Stimulated activated CD4-positive, alpha-beta T cell treated with anti-CD3 and anti-CD28 coated beads, Interleukin-12 subunit alpha, Interleukin-12 subunit beta, amount 100 ng/mL, for 24 hours (primary cell): Measurements from ENCODE around the gene DRC1.

Experiments used
- DNase-seq, 2 experiments: peaks; one replicate each; pipeline ENCODE4 v3.0.0-alpha.2; 2020; ENCODE audit warnings: low read depth in 2 of 2

DRC1 gene

GRCh38 chr2:26492749-26493515, 91.2 kb downstream of the DRC1 start:
- no peak for DNase-seq

GRCh38 chr2:26493566-26493965, 91.8 kb downstream of the DRC1 start:
- no peak for DNase-seq

- no peak for DNase-seq
These were observed 92.5 kb downstream of the DRC1 start for GRCh38 chr2:26494199-26494598.

- DNase-seq = no peak
These were observed 93.2 kb downstream of the DRC1 start for GRCh38 chr2:26494891-26495290.

GRCh38 chr2:26495705-26496297, 94.1 kb downstream of the DRC1 start:
- DNase-seq = no peak

GRCh38 chr2:26500406-26500805, 98.7 kb downstream of the DRC1 start:
- no peak for DNase-seq

- DNase-seq = peak; percentile 72 to 89
These were observed 101.6 kb downstream of the DRC1 start for GRCh38 chr2:26503231-26503880.

GRCh38 chr2:26504002-26504401, 102.3 kb downstream of the DRC1 start:
- DNase-seq = no peak

GRCh38 chr2:26506279-26506678, 104.6 kb downstream of the DRC1 start:
- no peak for DNase-seq
